Epithelial cell of esophagus (primary cell): ENCODE data around the gene EML4.
A peak's percentile ranks its signal among the peaks of the same experiment; 100 is the strongest.

Experiments used
- DNase-seq: peaks from one replicate; pipeline ENCODE4 v3.0.0; 2010; ENCODE audit warnings: low read depth
- H3K4me3 ChIP-seq: 2 replicates; pipeline ENCODE4 v1.5.1; 2011; ENCODE audit warnings: mild to moderate bottlenecking, low read length, control low read depth
- CTCF ChIP-seq: IDR thresholded peaks from 2 replicates; pipeline ENCODE4 v1.5.1; 2011; ENCODE audit warnings: low read depth, mild to moderate bottlenecking, low read length, control low read depth, inconsistent platforms; ENCODE audit not compliant: insufficient read depth; ENCODE audit errors: missing control alignments

EML4 gene

DNA sequence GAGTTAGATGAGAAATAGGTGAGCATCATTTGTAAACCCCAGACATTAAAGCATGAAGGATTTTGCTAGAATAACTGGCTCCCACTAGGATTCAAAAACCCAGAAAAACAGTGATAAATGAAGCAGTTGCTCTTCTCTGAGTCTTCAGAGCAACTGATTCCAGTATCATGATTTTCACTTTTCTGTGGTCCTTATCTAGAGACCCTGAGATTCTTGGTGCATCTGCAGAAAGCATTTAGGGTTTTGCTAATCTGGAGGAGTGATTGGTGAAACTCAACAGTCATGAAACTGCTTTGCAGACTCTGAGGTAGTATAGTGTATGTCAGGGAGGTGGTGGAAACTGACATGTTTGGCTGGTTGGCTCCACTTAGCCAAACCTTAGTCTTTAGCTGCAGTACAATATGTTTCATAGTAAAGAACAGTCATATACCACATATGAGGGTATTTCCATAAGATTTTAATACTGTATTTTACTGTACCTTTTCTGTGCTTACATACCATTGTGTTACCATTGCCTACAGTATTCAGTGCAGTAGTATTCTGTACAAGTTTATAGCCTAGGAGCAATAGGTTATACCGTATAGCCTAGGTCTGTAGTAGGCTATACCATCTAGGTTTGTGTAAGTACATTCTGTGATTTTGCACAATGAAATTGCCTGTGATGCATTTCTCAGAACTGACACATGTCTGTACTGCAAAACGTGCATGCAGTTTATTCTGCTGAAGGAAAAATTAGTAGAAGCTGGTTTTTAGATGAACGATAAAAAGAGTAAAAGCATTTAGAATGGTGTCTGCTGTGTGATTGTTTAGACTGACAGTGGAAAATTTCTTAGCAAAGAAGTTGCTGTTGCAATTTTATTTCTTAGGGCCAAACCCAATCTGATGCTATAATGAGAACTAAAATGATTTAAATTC is 23.8 kb downstream of the EML4 start:
- DNase-seq = no peak
- H3K4me3 ChIP-seq = no peak overlapping the region
- no peak for TF ChIP-seq CTCF

GRCh38 chr2:42193722-42194187 is 24.6 kb downstream of the EML4 start:
- H3K4me3 ChIP-seq = no peak overlapping the region
- TF ChIP-seq CTCF = no peak
- DNase-seq = no peak

GRCh38 chr2:42194428-42194827 is 25.3 kb downstream of the EML4 start:
- TF ChIP-seq CTCF = no peak
- no peak for DNase-seq
- no peak overlapping the region for H3K4me3 ChIP-seq

GRCh38 chr2:42195559-42195958 is 26.4 kb downstream of the EML4 start:
- no peak overlapping the region for H3K4me3 ChIP-seq
- TF ChIP-seq CTCF = no peak
- DNase-seq = peak; percentile 65

- no peak overlapping the region for H3K4me3 ChIP-seq
Measured at GRCh38 chr2:42196070-42196402, 26.9 kb downstream of the EML4 start.

DNA sequence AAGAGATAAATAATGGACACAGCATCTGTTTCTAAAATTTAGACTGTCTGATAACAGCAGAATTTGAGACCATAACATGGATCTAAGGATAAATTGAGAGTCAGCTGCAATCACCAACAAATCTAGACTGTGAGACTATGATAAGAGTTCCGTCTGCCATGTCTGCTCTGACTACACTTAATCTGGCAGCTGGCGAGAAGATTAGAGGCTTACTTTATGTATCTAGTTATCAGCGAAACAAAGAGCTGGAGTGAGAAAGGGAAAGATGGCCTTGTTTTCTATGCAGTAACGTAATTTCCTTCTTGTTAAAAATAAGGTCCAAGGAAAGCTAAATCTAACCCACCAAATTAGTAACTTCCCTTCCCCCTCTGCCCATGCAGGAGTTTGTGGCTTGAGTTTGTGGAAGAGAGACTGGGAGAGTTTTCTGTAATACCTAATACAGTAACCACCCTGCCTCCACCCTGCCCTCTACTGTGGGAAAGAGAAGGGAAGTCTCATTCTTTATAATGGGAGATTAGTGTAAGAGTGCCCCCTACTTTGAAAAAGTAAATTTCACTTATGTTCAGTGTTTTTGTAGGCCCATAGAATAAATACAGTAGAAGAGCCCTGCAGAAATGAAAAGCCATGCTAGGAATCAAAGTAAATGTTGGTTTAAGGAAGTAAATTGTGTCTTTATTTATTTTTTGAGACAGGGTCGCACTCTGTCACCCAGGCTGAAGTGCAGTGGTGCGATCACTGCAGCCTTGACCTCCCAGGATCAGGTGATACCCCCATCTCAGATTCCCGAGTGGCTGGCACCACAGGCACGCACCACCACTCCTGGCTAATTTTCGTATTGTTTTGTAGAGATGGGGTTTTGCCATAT is 27.5 kb downstream of the EML4 start:
- TF ChIP-seq CTCF = peak; percentile 2

More at GRCh38 chr2:42196070-42196402, 26.9 kb downstream of the EML4 start:
- no peak for DNase-seq
- no peak for TF ChIP-seq CTCF

More for the DNA sequence above, 27.5 kb downstream of the EML4 start:
- H3K4me3 ChIP-seq = no peak overlapping the region
- DNase-seq = peak; percentile 35
